ENCODE data around the gene MAP4K5.

The MAP4K5 gene

DNA sequence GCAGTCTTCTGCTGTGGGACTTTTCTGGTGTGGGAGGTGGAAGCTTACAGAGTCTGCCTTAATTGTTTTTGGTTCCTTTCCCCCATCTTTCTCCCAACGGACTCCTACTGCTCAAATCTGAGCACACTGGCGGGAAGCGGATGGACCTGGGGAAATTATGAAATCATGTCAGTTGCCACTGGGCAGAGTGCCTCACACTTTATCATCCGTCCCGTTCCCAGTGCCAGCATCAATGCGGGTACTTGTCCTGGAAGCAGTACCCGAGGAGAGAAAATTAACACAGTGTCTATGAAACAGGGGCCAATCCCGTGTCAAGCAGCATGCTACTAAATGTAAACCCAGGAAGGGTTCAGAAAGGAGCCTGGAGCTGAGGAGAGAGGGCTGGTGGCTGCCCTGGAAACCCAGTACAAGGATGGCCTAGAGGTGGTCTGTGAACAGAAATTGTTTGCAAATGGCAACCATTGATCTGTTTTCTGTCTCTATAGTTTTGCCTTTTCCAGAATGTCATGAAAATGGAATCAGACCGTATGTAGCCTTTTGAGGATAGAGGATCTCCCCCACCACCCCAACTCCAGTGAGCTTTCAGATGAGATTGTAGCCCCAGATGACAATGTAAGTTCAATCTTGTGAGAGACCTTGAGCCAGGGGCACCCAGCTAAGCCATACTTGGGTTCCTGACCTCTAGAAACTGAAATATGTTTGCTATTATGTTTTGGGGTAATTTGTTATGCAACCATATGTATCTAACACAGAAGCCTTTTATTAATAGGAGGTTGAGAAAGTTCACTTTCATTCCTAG, 134.8 kb downstream of the MAP4K5 start:
- DNase-seq: no peak

GRCh38 chr14:50396631-50397389, 135.6 kb downstream of the MAP4K5 start, which contains the start of gene CDKL1:
Gene CDKL1 (minus strand): TSS chr14:50396881. CDS start chr14:50395868, 1,013 bp downstream.
- peak; percentile 52 for DNase-seq

- DNase-seq: no peak
Measured at GRCh38 chr14:50395448-50395847, 136.9 kb downstream of the MAP4K5 start.

DNA sequence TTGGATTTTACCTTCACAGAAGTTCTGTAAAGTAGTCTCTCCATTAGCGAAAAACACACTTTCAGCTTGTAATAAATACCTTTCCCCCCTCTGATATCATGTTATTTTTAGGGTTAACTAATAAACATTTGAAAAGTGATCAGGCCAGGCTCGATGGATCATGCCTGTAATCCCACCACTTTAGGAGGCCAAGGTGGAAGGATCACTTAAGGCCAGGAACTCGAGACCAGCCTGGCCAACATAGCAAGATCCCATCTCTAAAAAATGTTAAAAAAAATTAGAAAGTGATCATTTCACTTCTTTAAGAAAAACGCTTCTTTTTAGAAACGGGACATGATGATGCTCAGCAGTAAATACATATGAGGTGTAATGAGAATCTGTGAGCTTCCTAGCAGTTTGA, 137.7 kb downstream of the MAP4K5 start:
- DNase-seq: no peak

DNA sequence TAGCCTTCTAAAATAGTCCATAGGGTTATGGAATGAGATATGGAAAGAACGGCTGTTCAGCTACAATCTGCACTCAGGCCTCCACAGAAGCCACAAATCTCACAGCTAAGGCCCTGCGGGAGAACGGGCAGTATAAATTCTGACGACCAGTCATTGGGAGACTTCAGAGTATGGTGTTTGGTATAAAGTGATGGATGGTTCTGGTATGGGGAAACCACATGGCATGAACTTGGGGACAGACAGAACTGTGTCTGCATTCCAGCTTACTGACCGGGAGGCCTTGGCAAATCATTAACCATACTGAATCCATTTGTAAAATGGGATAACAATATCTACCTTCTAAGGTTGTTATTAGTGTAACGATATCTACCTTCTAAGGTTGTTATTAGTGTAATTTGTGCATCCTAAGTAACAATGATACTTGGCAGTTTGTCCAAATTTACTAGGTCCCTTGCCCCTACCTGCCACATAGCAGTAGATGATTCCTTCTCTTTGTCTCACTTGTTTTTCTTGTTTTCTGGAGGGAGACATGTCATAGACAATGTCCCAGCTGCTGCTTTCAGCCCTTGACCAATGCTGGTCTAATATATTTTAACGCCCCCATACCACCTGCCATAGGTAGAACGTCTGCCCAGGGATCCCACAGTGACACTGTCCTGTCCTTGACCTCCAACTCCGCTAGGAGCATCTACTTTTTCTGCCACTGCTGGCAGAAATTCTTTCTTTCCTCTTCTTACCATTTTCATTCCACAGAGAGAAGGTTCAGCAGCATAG, 142.5 kb downstream of the MAP4K5 start:
- no peak for DNase-seq

GRCh38 chr14:50388256-50388931, 144.0 kb downstream of the MAP4K5 start:
- DNase-seq: no peak

DNA sequence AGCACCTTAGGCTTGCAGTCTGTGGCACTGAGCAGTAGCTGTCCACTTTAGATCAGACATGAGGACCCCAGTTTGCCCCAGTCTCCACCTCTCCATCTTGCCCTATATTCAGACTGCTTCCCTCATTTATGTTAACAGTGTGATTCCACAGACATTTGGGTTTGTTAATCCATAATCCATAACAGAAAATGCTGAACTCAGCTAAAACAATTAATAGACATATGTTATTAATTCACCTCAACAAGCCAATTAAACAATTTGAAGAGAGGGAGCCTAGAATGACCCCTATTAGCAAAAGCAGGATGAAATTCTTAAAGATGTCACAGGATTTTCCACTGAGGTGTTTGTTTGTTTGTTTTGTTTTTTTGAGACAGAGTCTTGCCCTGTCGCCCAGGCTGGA, 144.8 kb downstream of the MAP4K5 start:
- DNase-seq: no peak

- DNase-seq: no peak
Measured at GRCh38 chr14:50383618-50384225, 148.6 kb downstream of the MAP4K5 start.

GRCh38 chr14:50381823-50382287, 150.5 kb downstream of the MAP4K5 start:
- no peak for DNase-seq

GRCh38 chr14:50381008-50381407, 151.4 kb downstream of the MAP4K5 start:
- no peak for DNase-seq

GRCh38 chr14:50380455-50380854, 151.9 kb downstream of the MAP4K5 start:
- DNase-seq: no peak

DNA sequence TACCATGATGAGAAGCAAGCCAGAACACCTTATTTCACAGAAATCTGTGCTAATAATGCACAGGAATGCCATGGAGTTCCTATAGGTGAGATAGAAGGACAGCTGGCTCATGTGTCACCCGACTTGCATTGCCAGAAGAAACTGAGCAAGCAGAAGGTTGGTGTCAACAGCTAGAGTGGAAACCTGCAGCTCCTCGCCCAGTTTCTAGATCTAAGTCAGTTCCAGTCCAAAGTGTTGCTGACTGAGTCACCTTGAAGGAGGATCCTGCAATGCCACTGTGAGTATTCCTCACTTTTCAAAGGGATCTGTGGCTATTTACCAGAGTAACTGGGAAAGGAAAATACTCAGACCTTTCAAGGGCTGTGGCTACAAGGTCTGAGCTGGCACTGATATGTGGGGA, 152.8 kb downstream of the MAP4K5 start:
- DNase-seq: no peak

- no peak for DNase-seq
Measured at GRCh38 chr14:50377550-50378085, 154.8 kb downstream of the MAP4K5 start.

DNA sequence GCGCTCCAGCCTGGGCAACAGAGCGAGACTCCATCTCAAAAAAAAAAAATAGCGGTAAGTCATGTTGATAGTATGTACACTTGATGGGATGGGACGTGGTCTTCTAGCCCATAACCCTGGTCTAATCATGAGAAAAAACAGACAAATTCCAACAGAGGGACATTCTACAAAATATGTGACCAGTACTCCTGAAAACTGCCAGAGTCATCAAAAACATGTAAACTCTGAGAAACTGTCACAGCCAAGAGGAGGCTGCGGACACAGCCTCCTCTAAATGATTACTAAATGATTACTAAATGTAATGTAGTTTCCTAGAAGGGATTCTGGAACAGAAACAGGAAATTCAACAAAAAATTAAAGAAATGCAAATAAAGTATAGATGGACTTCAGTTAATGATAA, 156.6 kb downstream of the MAP4K5 start:
- no peak for DNase-seq

GRCh38 chr14:50373959-50374358, 158.4 kb downstream of the MAP4K5 start:
- no peak for DNase-seq

DNA sequence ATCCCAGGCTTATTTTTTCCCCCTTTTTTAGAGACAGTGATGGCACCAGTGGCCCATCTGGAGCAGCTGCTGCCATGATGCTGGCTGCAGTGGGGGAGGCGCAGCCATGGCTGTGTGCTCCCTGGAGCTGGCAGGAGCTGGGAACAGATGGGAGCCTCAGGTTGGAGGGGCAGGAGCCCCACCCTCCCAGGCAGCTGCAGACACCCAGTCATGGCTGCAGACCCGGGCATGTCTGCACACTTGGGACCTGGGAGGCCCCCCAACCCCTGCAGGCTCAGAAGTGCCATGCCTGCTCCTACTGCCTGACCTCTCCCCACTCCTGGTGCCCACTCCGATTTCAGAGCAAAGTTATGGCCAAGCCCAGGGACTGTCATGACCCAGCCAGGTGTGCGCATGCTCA, 160.8 kb downstream of the MAP4K5 start:
- no peak for DNase-seq

Data from activated CD8-positive, alpha-beta memory T cell treated with anti-CD3 and anti-CD28 coated beads, Interleukin-2, amount 50 U/mL, for 4 hours (primary cell).